ENCODE data around the gene SDK1. TPM values are rescaled to one million over a fixed set of nuclear protein-coding genes. Genes with fewer than 3 reads are reported as not detected.

Gene SDK1
- polyA plus RNA-seq, 1 donor from 2014 or later = not detected

DNA sequence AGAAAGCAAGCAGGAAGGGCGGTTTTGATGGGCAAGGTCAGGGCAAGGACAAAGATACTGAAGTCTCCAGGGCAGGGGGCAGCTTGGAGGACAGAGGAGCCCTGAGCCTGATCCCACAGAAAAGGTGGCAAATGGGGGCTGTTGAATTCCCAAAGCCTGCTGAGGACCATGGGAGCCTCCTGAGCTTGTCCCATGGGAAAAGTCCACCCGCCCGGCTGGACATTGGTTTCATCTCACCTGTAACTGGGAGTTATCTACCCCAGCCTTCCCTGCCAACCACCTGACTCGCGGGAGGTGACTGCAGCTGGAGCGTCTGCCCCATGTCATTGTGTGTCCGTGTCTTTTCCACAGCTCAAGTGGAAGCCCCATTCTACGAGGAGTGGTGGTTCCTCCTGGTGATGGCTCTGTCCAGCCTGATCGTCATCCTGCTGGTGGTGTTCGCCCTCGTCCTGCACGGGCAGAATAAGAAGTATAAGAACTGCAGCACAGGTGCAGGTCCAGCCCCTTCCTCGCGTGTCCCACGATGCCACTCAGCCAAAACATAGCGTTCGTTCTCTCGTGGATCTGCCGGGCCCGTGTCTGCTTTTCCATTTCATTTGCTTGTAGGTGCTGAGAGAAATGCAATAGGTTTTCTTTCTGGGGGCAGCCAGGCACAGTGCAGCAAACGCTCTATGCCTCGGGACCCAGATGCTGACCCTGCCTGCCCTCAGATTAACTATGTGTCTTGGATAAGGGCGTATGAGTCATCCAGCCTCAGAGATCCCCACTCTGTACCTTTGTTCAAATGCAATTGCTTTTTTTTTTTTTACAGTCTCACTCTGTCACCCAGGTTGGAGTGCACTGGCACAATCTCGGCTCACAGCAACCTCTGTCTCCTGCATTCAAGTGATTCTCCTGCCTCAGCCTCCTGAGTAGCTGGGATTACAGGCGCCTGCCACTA is 936.5 kb downstream of the SDK1 start:
- H3K9me3 Mint-ChIP-seq = no peaks in the 10 kb centered on the region
- H3K27ac Mint-ChIP-seq = peak overlapping the region in 1 of 3 donors; percentile 50
- no peaks in the 10 kb centered on the region for H3K36me3 Mint-ChIP-seq
- H3K4me3 Mint-ChIP-seq = no peak overlapping the region
- H3K4me1 Mint-ChIP-seq = peaks cover 0 to 2% (median 2%) of the 10 kb centered on the region in 3 donors
- no peaks in the 10 kb centered on the region for H3K27me3 Mint-ChIP-seq

DNA sequence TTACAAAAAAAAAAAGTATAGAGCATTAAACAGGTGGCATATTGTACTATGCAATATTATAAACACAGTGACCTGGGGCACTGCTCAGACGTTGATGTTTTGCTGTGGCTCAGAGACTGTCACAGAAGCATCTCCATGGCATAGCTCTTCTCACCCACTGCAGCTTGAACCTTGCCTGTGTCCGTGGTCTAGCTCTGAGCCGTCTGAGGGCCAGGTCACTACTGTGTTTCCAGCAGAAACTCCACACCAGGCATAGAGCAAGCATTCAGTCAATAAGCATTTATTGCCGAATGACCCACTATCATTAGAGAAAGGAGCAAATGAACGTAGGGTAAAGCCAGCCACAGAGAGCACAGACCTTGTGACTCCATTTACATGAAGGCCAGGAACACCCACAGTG is 937.8 kb downstream of the SDK1 start:
- Mint-ChIP-seq H3K27me3 (no peaks in the 10 kb centered on the region), H3K36me3 (no peaks in the 10 kb centered on the region), H3K9me3 (peaks cover 0 to 2% (median 0%) of the 10 kb centered on the region in 3 donors), H3K4me1 (peaks cover 0 to 2% (median 2%) of the 10 kb centered on the region in 3 donors), H3K27ac (no peak overlapping the region), H3K4me3 (no peak overlapping the region)

DNA sequence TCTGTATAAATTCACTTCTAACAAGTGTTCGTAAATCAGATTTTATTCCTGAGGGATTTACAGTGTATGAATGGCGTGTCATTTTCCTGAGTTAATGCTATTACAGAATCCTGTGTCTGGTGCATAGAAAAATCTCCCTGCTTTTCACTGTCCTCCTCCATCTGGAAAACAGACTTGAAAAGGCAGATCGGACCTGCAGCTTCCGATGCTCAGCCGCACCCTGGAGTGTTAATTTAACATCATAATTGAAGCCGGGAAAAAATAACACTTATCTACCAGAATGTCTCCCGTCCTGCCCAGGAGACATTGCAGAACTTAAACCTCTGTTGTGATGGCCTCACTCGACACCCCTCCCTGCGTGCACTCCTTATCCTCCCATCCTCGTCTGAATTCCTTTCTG is 939.0 kb downstream of the SDK1 start:
- Mint-ChIP-seq H3K4me1 (peaks cover 0 to 2% (median 2%) of the 10 kb centered on the region in 3 donors), H3K4me3 (no peak overlapping the region), H3K9me3 (peaks cover 0 to 3% (median 2%) of the 10 kb centered on the region in 3 donors), H3K36me3 (no peaks in the 10 kb centered on the region), H3K27me3 (no peaks in the 10 kb centered on the region), H3K27ac (no peak overlapping the region)

DNA sequence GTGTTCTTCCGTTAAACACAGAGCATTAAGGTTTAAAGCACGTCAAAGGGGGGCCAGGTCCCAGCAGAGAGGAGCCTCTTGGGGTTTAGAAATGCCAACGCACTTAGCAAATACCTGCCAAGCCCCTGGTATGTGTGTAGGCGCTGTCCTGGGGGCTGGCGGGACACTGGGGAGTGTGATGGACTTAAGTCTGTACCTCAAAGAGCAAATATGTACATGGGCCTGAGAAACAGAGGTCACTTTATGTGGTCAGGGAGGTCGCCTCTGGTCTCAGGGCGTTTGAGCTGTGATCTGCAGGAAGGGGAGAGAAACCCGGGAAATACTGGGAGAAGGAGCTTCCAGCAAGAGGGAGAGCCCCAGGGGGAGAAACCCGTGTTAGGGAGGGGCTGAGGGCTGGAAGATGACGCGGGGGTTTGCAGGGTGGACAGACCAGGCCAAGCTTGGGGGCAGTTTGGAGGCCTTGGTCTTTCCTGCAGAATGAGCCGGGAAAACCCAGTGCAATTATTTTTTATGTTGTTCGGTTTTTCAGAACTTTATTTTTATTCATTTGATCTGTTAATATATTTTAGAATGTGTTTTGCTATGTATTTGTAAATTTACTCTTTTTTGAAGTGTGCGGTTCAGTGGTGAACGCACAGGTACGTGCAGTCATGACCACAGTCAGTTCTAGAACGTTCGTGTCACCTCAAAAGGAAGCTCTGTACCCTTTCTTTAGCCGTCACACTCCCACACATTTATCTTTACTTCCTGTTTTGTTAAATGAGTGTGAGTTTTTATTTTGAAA is 939.7 kb downstream of the SDK1 start:
- Mint-ChIP-seq H3K27me3 (no peaks in the 10 kb centered on the region), H3K4me3 (no peak overlapping the region), H3K9me3 (peaks cover 0 to 6% (median 4%) of the 10 kb centered on the region in 3 donors), H3K27ac (no peak overlapping the region), H3K36me3 (no peaks in the 10 kb centered on the region), H3K4me1 (peaks cover 0 to 2% (median 2%) of the 10 kb centered on the region in 3 donors)

DNA sequence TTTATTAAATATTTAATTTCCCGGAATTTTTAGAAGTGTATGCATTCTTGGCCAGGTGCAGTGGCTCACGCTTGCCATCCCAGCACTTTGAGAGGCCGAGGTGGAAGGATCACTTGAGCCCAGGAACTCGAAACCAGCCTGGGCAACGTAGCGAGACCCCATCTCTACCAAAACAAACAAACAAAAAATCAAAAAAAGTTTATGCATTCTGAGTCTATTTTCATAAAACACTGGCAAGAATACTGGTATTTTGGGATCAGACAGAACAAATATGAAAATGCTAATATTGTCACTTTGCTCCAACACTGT is 940.2 kb downstream of the SDK1 start:
- H3K27me3 Mint-ChIP-seq = no peaks in the 10 kb centered on the region
- peaks cover 0 to 6% (median 4%) of the 10 kb centered on the region in 3 donors for H3K9me3 Mint-ChIP-seq
- peaks cover 0 to 2% (median 2%) of the 10 kb centered on the region in 3 donors for H3K4me1 Mint-ChIP-seq
- no peaks in the 10 kb centered on the region for H3K36me3 Mint-ChIP-seq
- H3K4me3 Mint-ChIP-seq = no peak overlapping the region
- H3K27ac Mint-ChIP-seq = no peak overlapping the region

DNA sequence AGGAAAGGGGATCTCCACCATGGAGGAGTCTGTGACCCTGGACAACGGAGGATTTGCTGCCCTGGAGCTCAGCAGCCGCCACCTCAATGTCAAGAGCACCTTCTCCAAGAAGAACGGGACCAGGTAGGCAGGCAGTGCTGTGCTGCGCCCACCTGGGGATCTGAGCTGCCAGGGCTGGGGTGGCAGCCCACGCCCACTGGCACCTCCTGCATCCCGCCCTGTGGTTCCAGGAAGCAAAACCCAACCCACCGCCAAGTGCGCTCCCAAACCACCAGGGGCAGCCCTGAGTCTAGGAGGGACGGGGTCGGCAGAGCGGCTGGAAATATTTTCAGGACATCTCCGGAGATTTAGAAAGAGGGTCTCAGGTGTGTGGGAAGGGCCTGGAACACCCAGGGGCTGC is 940.7 kb downstream of the SDK1 start:
- Mint-ChIP-seq H3K4me3 (no peak overlapping the region), H3K27me3 (no peaks in the 10 kb centered on the region), H3K9me3 (peaks cover 0 to 6% (median 4%) of the 10 kb centered on the region in 3 donors), H3K4me1 (peaks cover 0 to 2% (median 2%) of the 10 kb centered on the region in 3 donors), H3K36me3 (no peaks in the 10 kb centered on the region), H3K27ac (no peak overlapping the region)

DNA sequence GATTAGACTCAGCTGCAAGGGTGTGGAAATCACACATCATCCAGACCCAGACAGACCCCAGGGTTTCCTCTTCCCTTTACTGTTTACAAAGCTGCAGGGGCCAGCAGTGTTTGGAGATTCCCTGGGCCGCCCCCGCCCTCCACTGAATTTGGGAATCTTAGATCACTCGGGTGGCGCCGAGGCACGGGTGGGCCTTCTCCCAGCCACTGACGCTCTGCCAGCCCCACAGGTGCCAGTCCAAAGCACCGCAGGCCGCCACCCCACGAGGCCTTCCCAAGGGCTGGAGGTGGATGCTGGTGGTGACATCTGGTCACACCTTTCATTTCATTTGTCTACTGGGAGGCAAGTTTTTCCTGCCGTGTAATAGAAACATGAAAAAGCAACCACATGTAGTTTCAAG is 941.7 kb downstream of the SDK1 start:
- no peak overlapping the region for H3K27ac Mint-ChIP-seq
- H3K27me3 Mint-ChIP-seq = no peaks in the 10 kb centered on the region
- H3K9me3 Mint-ChIP-seq = peaks cover 0 to 6% (median 4%) of the 10 kb centered on the region in 3 donors
- H3K4me1 Mint-ChIP-seq = peaks cover 0 to 2% (median 2%) of the 10 kb centered on the region in 3 donors
- H3K36me3 Mint-ChIP-seq = no peaks in the 10 kb centered on the region
- H3K4me3 Mint-ChIP-seq = no peak overlapping the region

DNA sequence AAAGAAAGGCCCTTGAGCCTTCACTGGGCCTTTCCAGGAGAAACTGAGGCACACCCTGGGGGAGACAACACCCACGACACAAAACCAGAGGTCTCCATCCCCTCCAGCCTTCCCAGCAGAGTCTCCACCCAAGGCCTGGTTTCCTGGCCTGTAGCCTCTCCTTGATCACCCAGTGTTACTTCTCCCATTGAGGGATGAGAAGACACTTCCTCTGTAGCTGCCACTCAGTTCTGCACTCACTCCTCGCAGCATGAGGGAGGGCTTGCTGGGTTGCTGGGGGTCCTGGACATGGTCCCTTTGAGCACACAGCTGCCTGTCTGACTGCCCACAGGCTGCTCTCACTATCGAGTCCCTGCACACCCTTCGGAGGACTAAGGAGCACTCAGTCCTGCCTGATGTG is 943.0 kb downstream of the SDK1 start:
- H3K27ac Mint-ChIP-seq = no peak overlapping the region
- H3K27me3 Mint-ChIP-seq = no peaks in the 10 kb centered on the region
- peaks cover 7 to 12% (median 9%) of the 10 kb centered on the region in 3 donors for H3K9me3 Mint-ChIP-seq
- peaks cover 0 to 2% (median 2%) of the 10 kb centered on the region in 3 donors for H3K4me1 Mint-ChIP-seq
- no peak overlapping the region for H3K4me3 Mint-ChIP-seq
- H3K36me3 Mint-ChIP-seq = no peaks in the 10 kb centered on the region

DNA sequence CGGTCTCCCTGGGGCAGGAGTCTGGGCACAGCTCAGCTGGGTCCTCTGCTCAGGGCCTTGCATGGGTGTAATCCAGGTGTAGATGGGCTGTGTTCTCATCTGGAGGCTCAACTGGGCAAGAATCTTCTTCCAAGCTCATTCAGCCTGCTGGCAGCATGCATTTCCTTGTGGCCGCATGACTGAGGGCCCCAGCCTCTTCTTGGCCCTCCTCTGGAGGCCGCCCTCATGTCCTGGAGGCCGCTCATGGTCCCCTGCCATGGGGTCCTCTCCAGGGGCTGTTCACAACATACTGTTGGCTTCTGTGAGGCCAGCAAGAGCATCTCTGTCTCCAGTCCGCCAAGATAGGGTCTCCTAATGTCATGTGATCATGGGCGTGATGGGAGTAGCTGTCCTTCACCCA is 943.6 kb downstream of the SDK1 start:
- no peaks in the 10 kb centered on the region for H3K36me3 Mint-ChIP-seq
- peaks cover 0 to 2% (median 2%) of the 10 kb centered on the region in 3 donors for H3K4me1 Mint-ChIP-seq
- no peak overlapping the region for H3K4me3 Mint-ChIP-seq
- H3K27ac Mint-ChIP-seq = no peak overlapping the region
- H3K27me3 Mint-ChIP-seq = no peaks in the 10 kb centered on the region
- H3K9me3 Mint-ChIP-seq = peaks cover 7 to 12% (median 9%) of the 10 kb centered on the region in 3 donors

DNA sequence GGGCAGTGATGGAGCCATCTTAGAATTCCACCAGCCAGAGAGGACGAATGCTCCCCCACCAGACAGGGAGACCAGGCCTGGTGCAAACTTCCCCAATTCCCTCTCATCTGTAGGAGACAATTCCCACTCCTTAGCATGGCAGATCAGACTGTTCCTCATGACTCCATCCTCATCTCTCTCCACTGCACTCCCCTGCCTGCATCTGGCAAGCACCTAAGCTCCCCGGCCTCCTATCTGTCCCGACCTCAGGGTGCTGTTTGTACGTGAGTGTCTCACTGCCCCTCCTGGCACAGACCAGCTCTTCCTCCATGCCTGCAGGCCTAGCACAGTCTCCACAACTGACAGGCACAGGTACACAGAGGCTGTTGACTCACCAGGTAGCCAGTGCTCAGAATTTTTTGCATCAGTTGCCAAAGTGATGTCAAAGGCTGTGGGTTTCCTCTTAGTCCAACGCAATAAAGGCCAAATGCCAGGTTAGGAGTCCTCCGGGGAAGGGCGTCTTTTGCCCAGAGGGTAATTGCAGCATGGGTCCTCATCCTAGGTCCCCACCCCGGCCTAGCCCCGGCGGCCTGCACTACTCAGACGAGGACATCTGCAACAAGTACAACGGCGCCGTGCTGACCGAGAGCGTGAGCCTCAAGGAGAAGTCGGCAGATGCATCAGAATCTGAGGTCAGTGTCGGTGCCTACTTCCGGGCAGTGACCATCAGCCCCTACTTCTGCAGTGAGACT is 944.2 kb downstream of the SDK1 start:
- Mint-ChIP-seq H3K27ac (no peak overlapping the region), H3K4me1 (peaks cover 0 to 2% (median 0%) of the 10 kb centered on the region in 3 donors), H3K4me3 (no peak overlapping the region), H3K36me3 (no peaks in the 10 kb centered on the region), H3K9me3 (peaks cover 7 to 12% (median 9%) of the 10 kb centered on the region in 3 donors), H3K27me3 (no peaks in the 10 kb centered on the region)

DNA sequence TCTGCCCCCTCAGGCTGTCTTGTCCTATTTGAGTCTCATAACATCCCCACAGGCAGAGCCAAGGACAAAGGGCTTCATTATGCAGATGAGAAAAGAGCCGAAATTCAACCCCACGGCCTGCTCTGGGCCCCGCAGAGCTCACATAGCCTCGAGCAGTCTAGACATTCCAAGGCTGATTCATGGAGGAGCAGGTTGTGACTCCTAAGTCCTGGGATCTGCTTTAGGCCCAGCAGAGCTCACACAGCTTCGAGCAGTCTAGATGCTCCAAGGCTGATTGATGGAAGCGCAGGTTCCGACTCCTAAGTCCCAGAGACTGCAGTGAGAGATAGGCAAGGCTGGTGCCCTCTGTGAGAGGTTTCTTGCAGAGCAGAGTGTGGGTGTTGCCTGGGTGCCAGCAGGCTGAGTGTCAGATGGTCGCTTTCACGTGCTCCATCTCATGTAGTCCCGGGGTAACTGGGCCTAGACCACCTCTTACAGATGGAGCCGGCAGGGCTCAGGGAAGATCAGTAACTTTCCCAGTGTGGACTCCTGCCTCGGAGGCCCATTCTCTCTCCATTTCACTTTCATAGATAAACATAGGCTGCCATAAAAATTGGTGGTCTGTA is 944.9 kb downstream of the SDK1 start:
- no peaks in the 10 kb centered on the region for H3K36me3 Mint-ChIP-seq
- no peak overlapping the region for H3K27ac Mint-ChIP-seq
- H3K4me3 Mint-ChIP-seq = no peak overlapping the region
- no peaks in the 10 kb centered on the region for H3K27me3 Mint-ChIP-seq
- no peaks in the 10 kb centered on the region for H3K4me1 Mint-ChIP-seq
- H3K9me3 Mint-ChIP-seq = peaks cover 9 to 15% (median 11%) of the 10 kb centered on the region in 3 donors

DNA sequence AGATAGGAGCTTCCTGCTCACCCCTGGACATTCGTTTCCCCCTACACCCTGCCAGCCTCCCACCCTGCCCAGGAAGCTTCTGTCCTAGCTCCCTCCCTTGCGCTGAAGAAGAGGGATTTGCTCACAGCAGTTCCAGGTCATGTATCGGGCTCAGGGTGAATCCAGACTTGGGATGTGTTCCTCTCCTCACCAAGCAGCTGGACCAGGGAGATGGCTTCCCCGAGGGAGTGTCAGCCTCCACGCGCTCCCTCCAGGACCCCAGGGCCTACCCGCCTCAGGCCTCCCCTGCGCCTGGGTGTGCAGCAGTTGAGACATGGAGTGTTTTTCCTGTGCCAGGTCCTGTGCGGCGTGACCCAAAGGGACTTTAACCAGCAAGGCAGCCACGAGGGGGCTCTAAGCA is 945.5 kb downstream of the SDK1 start:
- Mint-ChIP-seq H3K27me3 (no peaks in the 10 kb centered on the region), H3K9me3 (peaks cover 9 to 21% (median 11%) of the 10 kb centered on the region in 3 donors), H3K36me3 (no peaks in the 10 kb centered on the region), H3K4me3 (no peak overlapping the region), H3K27ac (no peak overlapping the region), H3K4me1 (no peaks in the 10 kb centered on the region)

DNA sequence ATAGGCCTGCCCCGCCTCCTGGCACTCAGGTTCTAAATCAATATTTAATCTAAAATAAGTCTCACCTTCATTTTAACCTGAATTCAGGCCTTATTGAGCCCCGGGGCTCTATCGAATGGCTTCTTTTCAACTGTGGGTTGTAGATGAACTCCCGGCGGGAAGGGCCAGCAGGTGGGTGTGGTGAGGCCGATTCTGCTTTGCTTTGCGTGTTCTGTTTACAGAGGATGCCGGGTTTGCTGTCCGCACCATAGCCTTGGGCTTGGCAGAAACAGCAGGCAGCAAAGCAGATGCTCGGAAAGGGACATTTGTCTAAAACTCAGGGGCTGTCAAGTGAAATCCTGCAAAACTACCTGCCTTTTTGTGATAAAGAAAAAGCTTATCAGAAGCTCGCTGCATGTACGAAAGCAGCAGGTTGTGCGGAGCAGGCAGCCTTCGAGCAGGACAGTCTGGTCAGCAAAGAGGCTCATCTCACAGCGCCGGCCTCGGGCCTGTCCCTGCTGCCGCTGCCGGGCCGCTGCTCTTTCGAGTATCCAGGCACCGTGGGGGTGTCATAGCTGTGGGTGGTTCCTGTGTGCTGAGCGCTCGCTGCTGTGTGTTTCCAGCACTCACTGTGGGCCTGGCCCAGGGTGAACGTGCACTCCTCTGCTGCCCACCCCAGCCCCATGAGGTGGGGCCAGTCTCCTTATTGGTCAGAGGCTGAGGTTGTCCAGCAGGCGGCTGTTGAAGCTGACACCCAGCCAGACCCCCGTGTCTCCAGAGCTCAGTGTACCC is 946.2 kb downstream of the SDK1 start:
- no peak overlapping the region for H3K4me3 Mint-ChIP-seq
- no peaks in the 10 kb centered on the region for H3K4me1 Mint-ChIP-seq
- H3K36me3 Mint-ChIP-seq = no peaks in the 10 kb centered on the region
- no peaks in the 10 kb centered on the region for H3K27me3 Mint-ChIP-seq
- H3K27ac Mint-ChIP-seq = no peak overlapping the region
- peaks cover 11 to 24% (median 13%) of the 10 kb centered on the region in 3 donors for H3K9me3 Mint-ChIP-seq

DNA sequence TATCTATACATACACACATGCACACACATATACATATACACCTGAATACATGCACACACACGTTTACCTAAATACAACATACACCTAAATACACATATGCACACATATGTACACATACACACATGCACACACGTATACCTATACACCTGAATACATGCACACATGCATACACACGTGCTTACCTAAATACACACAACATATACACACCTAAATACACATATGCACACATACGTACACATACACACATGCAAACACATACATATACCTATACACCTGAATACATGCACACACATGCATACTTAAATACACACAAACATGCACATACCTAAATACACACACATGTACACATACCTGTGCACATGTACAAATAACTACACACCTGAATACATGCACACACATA is 947.2 kb downstream of the SDK1 start:
- no peak overlapping the region for H3K4me3 Mint-ChIP-seq
- peaks cover 11 to 24% (median 21%) of the 10 kb centered on the region in 3 donors for H3K9me3 Mint-ChIP-seq
- H3K27ac Mint-ChIP-seq = no peak overlapping the region
- H3K27me3 Mint-ChIP-seq = no peaks in the 10 kb centered on the region
- H3K36me3 Mint-ChIP-seq = no peaks in the 10 kb centered on the region
- no peaks in the 10 kb centered on the region for H3K4me1 Mint-ChIP-seq
